A549 treated with AZD9567 at 1 μM for 4 hours (cell line): ENCODE data around the gene PRELID3B. TPM values are rescaled to one million over a fixed set of nuclear protein-coding genes. Genes with fewer than 3 reads are reported as not detected.

Experiments used
- total RNA-seq: library from RNA; stranded (reverse); fragments of 200-300 nt; extraction: Qiagen RNA extraction; gene quantifications from 5 replicates; pipeline ENCODE4 v1.2.3, GENCODE V29; 2022; ENCODE audit not compliant: insufficient read depth

The PRELID3B gene
- 48.0 to 90.2 TPM (median 56.1 TPM) in 5 replicates for total RNA-seq

GRCh38 chr20:59042151-59042795, at the start of gene PRELID3B:
TSS of gene PRELID3B (minus strand) at chr20:59042786. CDS start at chr20:59042730, 56 bp downstream.

GRCh38 chr20:59032023-59032712, 10.4 kb downstream of the PRELID3B start, which contains the start of gene ATP5F1E:
TSS of gene ATP5F1E (minus strand) at chr20:59032335. CDS start at chr20:59032251, 84 bp downstream.

DNA sequence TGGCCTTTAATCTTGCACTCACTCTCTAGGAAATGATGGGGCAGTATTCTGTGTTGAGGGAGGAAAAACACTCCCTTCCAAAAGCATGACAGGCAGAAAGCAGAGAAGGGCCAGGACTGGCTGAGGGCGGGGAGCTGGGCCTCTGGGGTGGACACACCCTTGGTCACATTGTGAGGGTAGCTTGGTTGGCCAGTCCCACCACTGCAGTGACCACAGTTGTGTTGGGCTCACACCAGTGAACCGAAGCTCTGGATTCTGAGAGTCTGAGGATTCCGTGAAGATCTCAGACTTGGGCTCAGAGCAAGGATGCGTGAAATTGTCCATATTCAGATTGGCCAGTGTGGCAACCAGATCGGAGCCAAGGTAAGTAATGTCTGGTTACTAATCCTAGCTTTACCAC, 23.4 kb downstream of the PRELID3B start, which contains the start of gene TUBB1:
TUBB1 (plus strand) TSS at position 213 of the 400 bp plus-strand sequence; CDS start at position 307, 94 bp downstream.

DNA sequence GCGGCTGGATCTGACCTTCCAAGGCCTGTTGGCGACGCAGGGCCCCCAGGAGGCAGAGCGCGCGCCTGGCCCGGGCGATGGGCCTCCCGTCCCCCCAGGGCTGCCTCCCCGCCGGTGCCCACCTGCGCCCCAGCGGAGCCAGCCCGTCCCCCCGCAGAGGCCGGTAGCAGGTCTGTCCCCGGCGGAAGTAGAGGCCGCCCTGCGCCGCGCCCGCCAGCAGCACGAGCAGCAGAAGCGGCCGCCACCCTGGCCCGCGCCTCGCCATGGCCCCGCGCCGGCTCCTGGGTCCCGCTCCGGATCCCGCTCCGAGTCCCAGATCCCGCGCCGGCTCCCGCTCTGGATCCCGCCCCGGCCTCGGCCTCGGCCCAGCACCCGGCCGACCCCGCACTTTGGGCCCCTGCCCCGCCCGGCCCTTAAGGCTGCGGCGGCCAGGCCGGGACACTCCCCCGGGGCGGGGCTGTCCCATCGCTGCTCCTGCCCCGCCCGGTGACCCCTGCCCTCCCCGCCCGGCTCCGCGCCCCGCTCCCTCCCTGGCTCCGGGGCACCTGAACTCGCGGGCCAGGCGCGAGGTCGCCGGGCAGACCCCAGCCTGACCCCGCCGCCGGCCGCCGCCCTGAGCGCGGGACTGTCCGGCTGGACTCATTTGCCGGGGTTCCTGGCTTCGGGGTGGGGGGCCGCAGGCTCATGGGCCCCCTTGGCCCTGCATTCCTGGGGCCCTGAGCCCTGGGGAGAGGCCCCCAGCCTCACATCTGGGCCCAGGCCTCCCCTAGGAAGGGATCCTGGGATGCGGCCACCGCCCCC, 35.5 kb downstream of the PRELID3B start, which contains the start of gene CTSZ:
CTSZ (minus strand) TSS at position 391 of the 801 bp plus-strand sequence; CDS start at position 265, 126 bp downstream.

Other genes starting within 250 kb of the PRELID3B start
- not detected in 5 replicates for gene GNAS-AS1, start 191.9 kb downstream of the PRELID3B start, total RNA-seq
- 674 to 802 TPM (median 697 TPM) in 5 replicates for gene GNAS, start 190.1 kb downstream of the PRELID3B start, total RNA-seq
- 42.6 to 72.7 TPM (median 43.6 TPM) in 5 replicates for gene NELFCD, start 61.5 kb downstream of the PRELID3B start, total RNA-seq
- gene CTSZ, start 35.5 kb downstream of the PRELID3B start, total RNA-seq, result 177 to 186 TPM (median 181 TPM) in 5 replicates
- gene TUBB1, start 23.4 kb downstream of the PRELID3B start, total RNA-seq, result 0.02 to 0.04 TPM (median 0.02 TPM) in 3 of 5 replicates, not detected in the others
- gene ATP5F1E, start 10.5 kb downstream of the PRELID3B start, total RNA-seq, result 97.1 to 148 TPM (median 102 TPM) in 5 replicates
- not detected in 5 replicates for gene ZNF831, start 121.0 kb upstream of the PRELID3B start, total RNA-seq